Thoracic aorta (tissue), 2 donors: ENCODE data around the gene KCNN3. TPM values are rescaled to one million over a fixed set of nuclear protein-coding genes. Genes with fewer than 3 reads are reported as not detected.

Experiments
- ATAC-seq: fragments of 150-250 bp; one replicate; pipeline ENCODE4 v1.8.0; 2017; ENCODE audit warnings: low read depth; ENCODE audit not compliant: insufficient number of reproducible peaks, low FRiP score
- DNase-seq: peaks from one replicate; pipeline ENCODE4 v3.0.0-alpha.2; 2020; ENCODE audit warnings: low spot score
- H3K27ac ChIP-seq, 2 donors: fragments of 200-600 bp; sonication (generic); 1 replicate in 1 of 2; 2 replicates in 1 of 2; pipeline ENCODE4 v1.5.1; 2016; ENCODE audit warnings: mild to moderate bottlenecking in 2 of 2, moderate library complexity in 2 of 2
- H3K27me3 ChIP-seq: fragments of 200-600 bp; sonication (generic); replicated peaks from 2 replicates; pipeline ENCODE4 v1.6.0; 2016; ENCODE audit warnings: mild to moderate bottlenecking; ENCODE audit not compliant: insufficient read depth
- H3K36me3 ChIP-seq: fragments of 200-600 bp; sonication (generic); one replicate; pipeline ENCODE4 v1.5.1; 2016
- H3K4me1 ChIP-seq, 2 donors: fragments of 200-600 bp; sonication (generic); 1 replicate in 1 of 2; 2 replicates in 1 of 2; pipeline versions ENCODE4 v1.5.1 to v1.6.0; 2016; ENCODE audit warnings: low read depth in 2 of 2, mild to moderate bottlenecking in 1 of 2; ENCODE audit not compliant: control insufficient read depth in 1 of 2
- H3K4me3 ChIP-seq: fragments of 200-600 bp; sonication (generic); 2 replicates; pipeline ENCODE4 v1.5.1; 2016; ENCODE audit warnings: mild to moderate bottlenecking
- H3K9me3 ChIP-seq: fragments of 200-600 bp; sonication (generic); 2 replicates; pipeline ENCODE4 v1.5.1; 2016
- CTCF ChIP-seq: fragments of 200-600 bp; sonication (generic); IDR thresholded peaks from one replicate; pipeline ENCODE4 v1.5.1; 2019; ENCODE audit warnings: antibody characterized with exemption
- total RNA-seq, 2 donors: library from RNA; depleted of rRNA; stranded (reverse); fragments of >200 nt; gene quantifications; one replicate each; pipeline versions ENCODE4 v1.1.0 to v1.2.3, GENCODE V29; 2016

KCNN3 gene
- total RNA-seq, 2 donors from 2014 or later: 0.95 to 1.8 TPM

GRCh38 chr1:154813300-154813816 lies 56.7 kb downstream of the KCNN3 start:
- Histone ChIP-seq H3K27me3 (no peaks in the 10 kb centered on the region), H3K4me1 (no peaks in the 10 kb centered on the region), H3K36me3 (no peaks in the 10 kb centered on the region), H3K4me3 (no peak overlapping the region), H3K9me3 (no peaks in the 10 kb centered on the region), H3K27ac (no peak overlapping the region)
- no peak for DNase-seq
- ATAC-seq: no peak
- no peak for TF ChIP-seq CTCF

- Histone ChIP-seq H3K4me1 (no peaks in the 10 kb centered on the region), H3K9me3 (no peaks in the 10 kb centered on the region), H3K36me3 (no peaks in the 10 kb centered on the region), H3K4me3 (no peak overlapping the region), H3K27ac (no peak overlapping the region), H3K27me3 (no peaks in the 10 kb centered on the region)
- no peak for TF ChIP-seq CTCF
- ATAC-seq (no peak), DNase-seq (no peak)
These were observed 57.2 kb downstream of the KCNN3 start for GRCh38 chr1:154812877-154813276.

- Histone ChIP-seq H3K4me3 (no peak overlapping the region), H3K9me3 (no peaks in the 10 kb centered on the region), H3K27ac (no peak overlapping the region), H3K36me3 (no peaks in the 10 kb centered on the region), H3K4me1 (no peaks in the 10 kb centered on the region), H3K27me3 (no peaks in the 10 kb centered on the region)
- TF ChIP-seq CTCF: no peak
- ATAC-seq: no peak
- DNase-seq: no peak
These were observed 59.5 kb downstream of the KCNN3 start for GRCh38 chr1:154810571-154810970.

- ATAC-seq (no peak), DNase-seq (no peak)
- no peaks in the 10 kb centered on the region for H3K4me1 ChIP-seq
- no peak for TF ChIP-seq CTCF
- H3K4me3 ChIP-seq: no peak overlapping the region
- no peaks in the 10 kb centered on the region for H3K9me3 ChIP-seq
- no peaks in the 10 kb centered on the region for H3K36me3 ChIP-seq
- no peak overlapping the region for H3K27ac ChIP-seq
- H3K27me3 ChIP-seq: no peaks in the 10 kb centered on the region
These were observed 60.4 kb downstream of the KCNN3 start for GRCh38 chr1:154809436-154810413.

GRCh38 chr1:154808909-154809262 lies 61.2 kb downstream of the KCNN3 start:
- Histone ChIP-seq H3K4me1 (no peaks in the 10 kb centered on the region), H3K9me3 (no peaks in the 10 kb centered on the region), H3K4me3 (no peak overlapping the region), H3K36me3 (no peaks in the 10 kb centered on the region), H3K27me3 (no peaks in the 10 kb centered on the region), H3K27ac (no peak overlapping the region)
- ATAC-seq (no peak), DNase-seq (no peak)
- no peak for TF ChIP-seq CTCF
